ENCODE data around the gene ATXN8OS.

DNA sequence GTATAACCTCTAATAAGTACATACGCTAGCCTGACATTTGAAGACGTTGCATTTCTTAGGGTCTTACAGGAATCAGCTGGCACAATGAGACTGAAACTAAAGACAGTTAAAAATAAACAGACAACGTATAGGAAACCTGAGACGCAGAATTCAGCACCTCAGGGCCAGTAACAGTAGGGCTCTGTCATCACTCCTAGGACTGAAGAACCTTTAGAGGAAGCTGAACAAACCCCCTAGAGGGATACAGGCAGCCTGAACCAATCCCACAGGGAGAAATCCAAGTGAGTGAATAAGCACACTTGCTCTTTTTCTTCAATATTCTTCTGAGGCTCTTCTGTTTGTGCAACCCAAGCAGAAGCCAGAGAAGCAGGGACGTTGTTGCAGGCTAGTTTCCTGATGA, 54.5 kb downstream of the ATXN8OS start:
- no peak for TF ChIP-seq POLR2A (IDR thresholded peaks at IDR 0.05)
- TF ChIP-seq, protein P1, sequence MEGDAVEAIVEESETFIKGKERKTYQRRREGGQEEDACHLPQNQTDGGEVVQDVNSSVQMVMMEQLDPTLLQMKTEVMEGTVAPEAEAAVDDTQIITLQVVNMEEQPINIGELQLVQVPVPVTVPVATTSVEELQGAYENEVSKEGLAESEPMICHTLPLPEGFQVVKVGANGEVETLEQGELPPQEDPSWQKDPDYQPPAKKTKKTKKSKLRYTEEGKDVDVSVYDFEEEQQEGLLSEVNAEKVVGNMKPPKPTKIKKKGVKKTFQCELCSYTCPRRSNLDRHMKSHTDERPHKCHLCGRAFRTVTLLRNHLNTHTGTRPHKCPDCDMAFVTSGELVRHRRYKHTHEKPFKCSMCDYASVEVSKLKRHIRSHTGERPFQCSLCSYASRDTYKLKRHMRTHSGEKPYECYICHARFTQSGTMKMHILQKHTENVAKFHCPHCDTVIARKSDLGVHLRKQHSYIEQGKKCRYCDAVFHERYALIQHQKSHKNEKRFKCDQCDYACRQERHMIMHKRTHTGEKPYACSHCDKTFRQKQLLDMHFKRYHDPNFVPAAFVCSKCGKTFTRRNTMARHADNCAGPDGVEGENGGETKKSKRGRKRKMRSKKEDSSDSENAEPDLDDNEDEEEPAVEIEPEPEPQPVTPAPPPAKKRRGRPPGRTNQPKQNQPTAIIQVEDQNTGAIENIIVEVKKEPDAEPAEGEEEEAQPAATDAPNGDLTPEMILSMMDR (IDR thresholded peaks at IDR 0.05): no peak
- TF ChIP-seq EP300 (IDR thresholded peaks at IDR 0.05): no peak

Measured in tibial nerve (tissue), 4 donors.